PC-3 (cell line): ENCODE results near the gene MRPL40.

Experiments used
- EZH2 ChIP-seq: fragments of 300-600 bp; sonication (generic); IDR thresholded peaks from one replicate; pipeline ENCODE4 v1.6.1; 2017; ENCODE audit warnings: antibody characterized with exemption, mild to moderate bottlenecking, low read length; ENCODE audit not compliant: unreplicated experiment
- TF ChIP-seq, protein P1 (sequence below): fragments of 300-600 bp; sonication (generic); conservative IDR thresholded peaks from 2 replicates; pipeline ENCODE4 v1.5.1; 2017; ENCODE audit warnings: antibody characterized with exemption, low read depth, mild to moderate bottlenecking, low read length

GRCh38 chr22:19478045-19478900, 45.9 kb downstream of the MRPL40 start:
- TF ChIP-seq, protein P1, sequence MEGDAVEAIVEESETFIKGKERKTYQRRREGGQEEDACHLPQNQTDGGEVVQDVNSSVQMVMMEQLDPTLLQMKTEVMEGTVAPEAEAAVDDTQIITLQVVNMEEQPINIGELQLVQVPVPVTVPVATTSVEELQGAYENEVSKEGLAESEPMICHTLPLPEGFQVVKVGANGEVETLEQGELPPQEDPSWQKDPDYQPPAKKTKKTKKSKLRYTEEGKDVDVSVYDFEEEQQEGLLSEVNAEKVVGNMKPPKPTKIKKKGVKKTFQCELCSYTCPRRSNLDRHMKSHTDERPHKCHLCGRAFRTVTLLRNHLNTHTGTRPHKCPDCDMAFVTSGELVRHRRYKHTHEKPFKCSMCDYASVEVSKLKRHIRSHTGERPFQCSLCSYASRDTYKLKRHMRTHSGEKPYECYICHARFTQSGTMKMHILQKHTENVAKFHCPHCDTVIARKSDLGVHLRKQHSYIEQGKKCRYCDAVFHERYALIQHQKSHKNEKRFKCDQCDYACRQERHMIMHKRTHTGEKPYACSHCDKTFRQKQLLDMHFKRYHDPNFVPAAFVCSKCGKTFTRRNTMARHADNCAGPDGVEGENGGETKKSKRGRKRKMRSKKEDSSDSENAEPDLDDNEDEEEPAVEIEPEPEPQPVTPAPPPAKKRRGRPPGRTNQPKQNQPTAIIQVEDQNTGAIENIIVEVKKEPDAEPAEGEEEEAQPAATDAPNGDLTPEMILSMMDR = no peak
- no peak for TF ChIP-seq EZH2
